Progenitor cell of endocrine pancreas (in vitro differentiated cells): ENCODE results near the gene RAPGEF4. TPM values are rescaled to one million over a fixed set of nuclear protein-coding genes. Genes with fewer than 3 reads are reported as not detected.

Source experiments
- DNase-seq: peaks from one replicate; pipeline ENCODE4 v3.0.0; 2021; ENCODE audit warnings: low spot score; ENCODE audit not compliant: unreplicated experiment
- H3K27ac Mint-ChIP-seq: 2 replicates; pipeline ENCODE4 v1.8.0; 2021; ENCODE audit warnings: mild to moderate bottlenecking, moderate library complexity, mixed read lengths
- H3K27me3 Mint-ChIP-seq: 2 replicates; pipeline ENCODE4 v1.8.0; 2021; ENCODE audit warnings: mixed read lengths
- H3K36me3 Mint-ChIP-seq: 2 replicates; pipeline ENCODE4 v1.8.0; 2022; ENCODE audit warnings: mixed read lengths; ENCODE audit not compliant: insufficient read depth
- H3K4me1 Mint-ChIP-seq: 2 replicates; pipeline ENCODE4 v1.8.0; 2021; ENCODE audit warnings: low read depth, mixed read lengths
- H3K4me3 Mint-ChIP-seq: 2 replicates; pipeline ENCODE4 v1.8.0; 2021; ENCODE audit warnings: low read depth, mild to moderate bottlenecking, moderate library complexity, mixed read lengths
- H3K9me3 Mint-ChIP-seq: 2 replicates; pipeline ENCODE4 v1.8.0; 2021; ENCODE audit warnings: low read depth, mixed read lengths
- total RNA-seq: library from RNA; stranded (reverse); gene quantifications from 2 replicates; pipeline ENCODE4 v1.2.1, GENCODE V29; 2021
- TF ChIP-seq, protein P1 (sequence below): fragments of 200-600 bp; sonication (generic); IDR thresholded peaks from one replicate; pipeline ENCODE4 v1.5.0; 2021; ENCODE audit warnings: antibody characterized with exemption, mild to moderate bottlenecking; ENCODE audit not compliant: unreplicated experiment

The RAPGEF4 gene
- total RNA-seq, 1 donor from 2014 or later: 8.6 TPM

DNA sequence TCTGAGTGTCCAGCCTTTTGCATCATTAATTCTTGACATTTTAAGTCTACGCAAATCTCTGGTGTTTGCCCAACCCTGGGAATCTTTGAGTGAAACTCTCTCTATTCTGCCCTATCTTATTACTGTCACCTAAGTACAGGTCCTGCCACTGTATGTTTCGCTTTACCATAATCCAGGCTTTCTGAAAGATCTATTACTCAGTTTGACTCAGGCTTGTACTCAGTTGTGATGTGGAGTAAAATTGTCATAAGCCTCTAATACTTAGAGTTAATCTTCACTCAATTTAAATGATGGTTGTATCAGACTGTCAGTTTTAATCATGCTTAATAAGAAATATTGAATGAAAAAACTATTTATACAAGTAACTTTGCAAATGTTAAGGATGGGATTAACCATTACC lies 30.3 kb upstream of the RAPGEF4 start:
- Mint-ChIP-seq H3K4me3 (no peak overlapping the region), H3K4me1 (peaks cover 3% of the 10 kb centered on the region), H3K27me3 (peaks cover 3% of the 10 kb centered on the region), H3K36me3 (no peaks in the 10 kb centered on the region), H3K9me3 (no peaks in the 10 kb centered on the region), H3K27ac (no peak overlapping the region)
- no peak for DNase-seq
- TF ChIP-seq, protein P1, sequence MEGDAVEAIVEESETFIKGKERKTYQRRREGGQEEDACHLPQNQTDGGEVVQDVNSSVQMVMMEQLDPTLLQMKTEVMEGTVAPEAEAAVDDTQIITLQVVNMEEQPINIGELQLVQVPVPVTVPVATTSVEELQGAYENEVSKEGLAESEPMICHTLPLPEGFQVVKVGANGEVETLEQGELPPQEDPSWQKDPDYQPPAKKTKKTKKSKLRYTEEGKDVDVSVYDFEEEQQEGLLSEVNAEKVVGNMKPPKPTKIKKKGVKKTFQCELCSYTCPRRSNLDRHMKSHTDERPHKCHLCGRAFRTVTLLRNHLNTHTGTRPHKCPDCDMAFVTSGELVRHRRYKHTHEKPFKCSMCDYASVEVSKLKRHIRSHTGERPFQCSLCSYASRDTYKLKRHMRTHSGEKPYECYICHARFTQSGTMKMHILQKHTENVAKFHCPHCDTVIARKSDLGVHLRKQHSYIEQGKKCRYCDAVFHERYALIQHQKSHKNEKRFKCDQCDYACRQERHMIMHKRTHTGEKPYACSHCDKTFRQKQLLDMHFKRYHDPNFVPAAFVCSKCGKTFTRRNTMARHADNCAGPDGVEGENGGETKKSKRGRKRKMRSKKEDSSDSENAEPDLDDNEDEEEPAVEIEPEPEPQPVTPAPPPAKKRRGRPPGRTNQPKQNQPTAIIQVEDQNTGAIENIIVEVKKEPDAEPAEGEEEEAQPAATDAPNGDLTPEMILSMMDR: no peak

DNA sequence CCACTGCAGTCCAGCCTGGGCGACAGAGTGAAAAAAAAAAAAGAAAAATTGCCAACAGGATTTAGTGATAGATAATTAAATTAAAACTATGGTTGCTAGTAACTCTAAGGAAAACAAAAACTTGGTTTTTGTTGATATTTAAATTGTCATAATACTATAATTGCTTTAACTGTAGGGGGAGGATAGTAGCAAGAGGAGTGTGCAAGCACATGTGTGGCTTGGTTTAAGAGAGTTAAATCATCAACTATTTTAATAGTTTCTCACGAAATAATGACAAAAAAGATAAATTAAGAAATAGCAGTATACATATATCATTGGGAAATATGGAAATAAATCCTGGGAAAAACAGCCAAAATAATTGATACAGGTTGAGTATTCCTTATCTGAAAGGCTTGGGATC lies 27.4 kb upstream of the RAPGEF4 start:
- Mint-ChIP-seq H3K4me3 (no peak overlapping the region), H3K9me3 (no peaks in the 10 kb centered on the region), H3K36me3 (no peaks in the 10 kb centered on the region), H3K27me3 (peaks cover 3% of the 10 kb centered on the region), H3K27ac (no peak overlapping the region), H3K4me1 (peaks cover 3% of the 10 kb centered on the region)
- TF ChIP-seq, protein P1: no peak
- DNase-seq: no peak

DNA sequence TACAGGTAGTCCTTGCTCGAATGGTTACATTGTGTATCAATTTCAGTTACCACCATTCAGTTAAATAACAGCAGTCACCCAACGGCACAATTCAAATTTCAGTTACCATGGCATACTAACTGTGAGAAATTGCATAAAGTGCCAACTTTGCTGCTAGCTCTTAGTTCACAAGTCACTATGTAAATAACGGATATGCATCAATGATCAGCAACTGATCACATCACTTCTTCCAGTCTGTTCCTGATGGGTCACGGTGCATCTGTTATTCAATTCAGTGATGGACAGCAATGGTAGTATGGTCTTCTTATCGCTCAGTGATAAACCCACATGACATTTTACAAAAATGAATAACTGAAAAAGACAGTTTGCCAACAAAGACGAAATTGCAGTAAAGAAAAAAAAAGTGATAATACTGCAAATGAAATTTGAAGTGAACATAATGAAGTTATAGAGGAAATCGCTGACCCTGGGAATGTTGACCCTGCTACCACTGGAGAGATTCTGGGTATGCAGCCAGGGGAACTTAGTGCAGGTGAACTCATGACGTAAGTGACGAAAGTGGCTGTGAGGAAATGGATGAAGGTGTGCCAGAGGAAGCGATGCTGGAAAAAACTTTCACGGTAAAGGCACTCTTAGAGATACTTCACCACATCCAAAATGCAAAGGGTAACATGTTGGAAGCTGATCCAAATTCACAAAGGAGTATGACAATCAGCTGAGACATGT lies 25.9 kb upstream of the RAPGEF4 start:
- no peak overlapping the region for H3K4me3 Mint-ChIP-seq
- H3K36me3 Mint-ChIP-seq: no peaks in the 10 kb centered on the region
- H3K27ac Mint-ChIP-seq: no peak overlapping the region
- no peaks in the 10 kb centered on the region for H3K9me3 Mint-ChIP-seq
- TF ChIP-seq, protein P1: no peak
- peaks cover 3% of the 10 kb centered on the region for H3K4me1 Mint-ChIP-seq
- peaks cover 3% of the 10 kb centered on the region for H3K27me3 Mint-ChIP-seq
- no peak for DNase-seq

DNA sequence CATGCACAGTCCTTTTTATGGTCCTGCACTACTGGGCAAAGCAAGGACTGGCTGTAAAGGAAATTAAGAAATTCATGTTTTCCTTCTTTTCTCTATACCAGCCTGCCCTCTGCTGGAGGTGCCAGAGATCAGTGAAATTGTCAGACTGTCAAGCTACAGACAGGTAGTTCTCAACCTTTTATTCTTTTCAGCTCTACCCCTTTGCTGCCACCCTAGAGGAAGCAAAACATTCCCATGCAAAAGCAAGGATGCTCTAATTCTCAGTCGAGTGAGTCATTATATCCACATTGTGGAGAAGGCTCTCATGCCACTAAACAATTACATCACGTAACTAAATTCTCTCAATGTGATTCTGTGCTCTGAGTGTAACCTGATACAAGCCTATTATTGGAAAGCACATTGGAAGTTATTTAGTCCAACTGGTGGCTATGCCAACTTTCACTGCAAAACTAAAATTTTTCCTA lies 25.0 kb upstream of the RAPGEF4 start:
- Mint-ChIP-seq H3K4me3 (no peak overlapping the region), H3K9me3 (no peaks in the 10 kb centered on the region), H3K27ac (no peak overlapping the region), H3K36me3 (no peaks in the 10 kb centered on the region), H3K27me3 (peaks cover 3% of the 10 kb centered on the region), H3K4me1 (peaks cover 3% of the 10 kb centered on the region)
- TF ChIP-seq, protein P1: peak; percentile 75
- no peak for DNase-seq

DNA sequence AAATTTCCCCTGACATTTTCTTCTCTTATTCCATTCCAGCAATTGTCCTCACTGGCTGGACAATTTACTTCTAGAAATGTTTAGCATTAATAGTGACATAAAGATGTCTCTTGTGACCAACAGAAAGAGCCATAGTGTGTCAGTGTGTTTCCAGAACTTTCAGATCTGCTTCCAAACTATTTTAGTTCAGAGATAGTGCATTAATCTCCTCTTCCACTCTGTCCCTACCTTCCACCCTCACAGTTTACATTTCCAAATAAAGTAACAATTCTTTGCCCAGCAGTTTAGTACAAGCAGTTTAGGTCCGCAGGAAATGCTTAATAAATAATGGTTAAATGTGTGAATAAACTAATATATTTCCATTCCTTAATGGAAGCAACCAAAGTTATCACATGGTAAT lies 24.5 kb upstream of the RAPGEF4 start:
- no peak for DNase-seq
- Mint-ChIP-seq H3K27ac (no peak overlapping the region), H3K9me3 (no peaks in the 10 kb centered on the region), H3K36me3 (no peaks in the 10 kb centered on the region), H3K4me3 (no peak overlapping the region), H3K27me3 (peaks cover 3% of the 10 kb centered on the region), H3K4me1 (peaks cover under 1% of the 10 kb centered on the region)
- TF ChIP-seq, protein P1: no peak
